Activated CD8-positive, alpha-beta memory T cell treated with anti-CD3 and anti-CD28 coated beads, Interleukin-2, amount 50 U/mL, for 1 hour (primary cell): ENCODE results near the gene RUNX2.

Experiments
- DNase-seq: peaks from one replicate; pipeline ENCODE4 v3.0.0-alpha.2; 2020; ENCODE audit errors: extremely low read depth

RUNX2 gene

GRCh38 chr6:45619211-45619760 is 291.2 kb downstream of the RUNX2 start:
- DNase-seq = no peak

GRCh38 chr6:45619994-45620471 is 291.9 kb downstream of the RUNX2 start:
- no peak for DNase-seq

GRCh38 chr6:45624228-45624627 is 296.1 kb downstream of the RUNX2 start:
- no peak for DNase-seq

- DNase-seq = no peak
Measured at GRCh38 chr6:45625191-45625664, 297.1 kb downstream of the RUNX2 start.

- DNase-seq = no peak
Measured at GRCh38 chr6:45626087-45626891, 298.2 kb downstream of the RUNX2 start.

GRCh38 chr6:45630314-45630713 is 302.2 kb downstream of the RUNX2 start:
- DNase-seq = no peak

GRCh38 chr6:45630801-45631200 is 302.7 kb downstream of the RUNX2 start:
- DNase-seq = no peak

GRCh38 chr6:45631396-45631795 is 303.3 kb downstream of the RUNX2 start:
- no peak for DNase-seq

GRCh38 chr6:45633272-45633908 is 305.3 kb downstream of the RUNX2 start:
- DNase-seq = no peak

- DNase-seq = no peak
Measured at GRCh38 chr6:45634231-45634630, 306.1 kb downstream of the RUNX2 start.

- no peak for DNase-seq
Measured at GRCh38 chr6:45635284-45635867, 307.2 kb downstream of the RUNX2 start.

GRCh38 chr6:45637056-45637455 is 308.9 kb downstream of the RUNX2 start:
- DNase-seq = no peak

GRCh38 chr6:45637611-45638257 is 309.6 kb downstream of the RUNX2 start:
- DNase-seq = no peak

GRCh38 chr6:45640081-45640491 is 312.0 kb downstream of the RUNX2 start:
- no peak for DNase-seq

- DNase-seq = no peak
Measured at GRCh38 chr6:45640811-45641210, 312.7 kb downstream of the RUNX2 start.

- no peak for DNase-seq
Measured at GRCh38 chr6:45642331-45643125, 314.4 kb downstream of the RUNX2 start.

- DNase-seq = no peak
Measured at GRCh38 chr6:45643126-45643525, 315.0 kb downstream of the RUNX2 start.

GRCh38 chr6:45644720-45645119 is 316.6 kb downstream of the RUNX2 start:
- DNase-seq = no peak

- DNase-seq = no peak
Measured at GRCh38 chr6:45645302-45645701, 317.2 kb downstream of the RUNX2 start.

- DNase-seq = no peak
Measured at GRCh38 chr6:45647341-45648261, 319.5 kb downstream of the RUNX2 start.
